NCI-H128 (cell line): Measurements from ENCODE around the gene AIP.

ENCODE experiments used
- DNase-seq: peaks from one replicate; lab custom pipeline; 2025; ENCODE audit not compliant: unreplicated experiment; lab: John Stamatoyannopoulos, UW

Gene AIP

GRCh38 chr11:67525275-67525976, 42.6 kb downstream of the AIP start:
- no peak for DNase-seq

- no peak for DNase-seq
These were observed 45.5 kb downstream of the AIP start for GRCh38 chr11:67528376-67528775.

- no peak for DNase-seq
These were observed 47.4 kb downstream of the AIP start for GRCh38 chr11:67530282-67530592.

- DNase-seq, result no peak
These were observed 50.1 kb downstream of the AIP start for GRCh38 chr11:67532889-67533288.

GRCh38 chr11:67534070-67534679, 51.3 kb downstream of the AIP start:
- DNase-seq, result no peak

- no peak for DNase-seq
These were observed 52.7 kb downstream of the AIP start for GRCh38 chr11:67535561-67535960.

- DNase-seq, result no peak
These were observed 55.5 kb downstream of the AIP start for GRCh38 chr11:67538306-67538705.

GRCh38 chr11:67538823-67539505, 56.1 kb downstream of the AIP start:
- no peak for DNase-seq

- no peak for DNase-seq
These were observed 56.7 kb downstream of the AIP start for GRCh38 chr11:67539550-67539949.
